ENCODE results near the gene C1orf105.
"Not testable (repeated sequence)": the region's sequence is repeated elsewhere in the genome, so short reads cannot be mapped to it uniquely, and the experiment has no call there.

C1orf105 gene

GRCh38 chr1:172429331-172430127 is 9.0 kb downstream of the C1orf105 start:
- DNase-seq (ENCODE audit: low read depth) = no peak

GRCh38 chr1:172430128-172430454 is 9.6 kb downstream of the C1orf105 start:
- no peak for DNase-seq (ENCODE audit: low read depth)

GRCh38 chr1:172431204-172431603 is 10.7 kb downstream of the C1orf105 start:
- DNase-seq (ENCODE audit: low read depth) = no peak

- no peak for DNase-seq (ENCODE audit: low read depth)
Measured at GRCh38 chr1:172431721-172432192, 11.3 kb downstream of the C1orf105 start.

GRCh38 chr1:172437183-172437582 is 16.7 kb downstream of the C1orf105 start:
- not testable (repeated sequence) for DNase-seq (ENCODE audit: low read depth)

- DNase-seq (ENCODE audit: low read depth) = no peak
Measured at GRCh38 chr1:172442404-172442803, 21.9 kb downstream of the C1orf105 start.

- no peak for DNase-seq (ENCODE audit: low read depth)
Measured at GRCh38 chr1:172442843-172443565, 22.5 kb downstream of the C1orf105 start.

GRCh38 chr1:172443666-172444453 is 23.4 kb downstream of the C1orf105 start, which contains the start of gene PIGC:
TSS of gene PIGC (minus strand) at chr1:172444069. CDS start at chr1:172442622, 1,447 bp downstream.
- peak; percentile 89 for DNase-seq (ENCODE audit: low read depth)

- no peak for DNase-seq (ENCODE audit: low read depth)
Measured at GRCh38 chr1:172446547-172446946, 26.1 kb downstream of the C1orf105 start.

- DNase-seq (ENCODE audit: low read depth) = no peak
Measured at GRCh38 chr1:172447641-172448040, 27.2 kb downstream of the C1orf105 start.

- no peak for DNase-seq (ENCODE audit: low read depth)
Measured at GRCh38 chr1:172448995-172449584, 28.6 kb downstream of the C1orf105 start.

- no peak for DNase-seq (ENCODE audit: low read depth)
Measured at GRCh38 chr1:172449585-172450523, 29.4 kb downstream of the C1orf105 start.

GRCh38 chr1:172450524-172450885 is 30.0 kb downstream of the C1orf105 start:
- no peak for DNase-seq (ENCODE audit: low read depth)

GRCh38 chr1:172451002-172451443 is 30.5 kb downstream of the C1orf105 start:
- no peak for DNase-seq (ENCODE audit: low read depth)

- DNase-seq (ENCODE audit: low read depth) = no peak
Measured at GRCh38 chr1:172452536-172453152, 32.2 kb downstream of the C1orf105 start.

GRCh38 chr1:172453153-172453545 is 32.7 kb downstream of the C1orf105 start:
- DNase-seq (ENCODE audit: low read depth) = no peak

- DNase-seq (ENCODE audit: low read depth) = no peak
Measured at GRCh38 chr1:172453607-172454006, 33.1 kb downstream of the C1orf105 start.

- DNase-seq (ENCODE audit: low read depth) = no peak
Measured at GRCh38 chr1:172455451-172455850, 35.0 kb downstream of the C1orf105 start.

GRCh38 chr1:172456344-172456769 is 35.9 kb downstream of the C1orf105 start:
- DNase-seq (ENCODE audit: low read depth) = no peak

- no peak for DNase-seq (ENCODE audit: low read depth)
Measured at GRCh38 chr1:172457479-172458130, 37.1 kb downstream of the C1orf105 start.
